ENCODE results near the gene SHCBP1L. TPM values are rescaled to one million over a fixed set of nuclear protein-coding genes. Genes with fewer than 3 reads are reported as not detected.

Gene SHCBP1L
- total RNA-seq, 1 donor from 2014 or later: not detected

DNA sequence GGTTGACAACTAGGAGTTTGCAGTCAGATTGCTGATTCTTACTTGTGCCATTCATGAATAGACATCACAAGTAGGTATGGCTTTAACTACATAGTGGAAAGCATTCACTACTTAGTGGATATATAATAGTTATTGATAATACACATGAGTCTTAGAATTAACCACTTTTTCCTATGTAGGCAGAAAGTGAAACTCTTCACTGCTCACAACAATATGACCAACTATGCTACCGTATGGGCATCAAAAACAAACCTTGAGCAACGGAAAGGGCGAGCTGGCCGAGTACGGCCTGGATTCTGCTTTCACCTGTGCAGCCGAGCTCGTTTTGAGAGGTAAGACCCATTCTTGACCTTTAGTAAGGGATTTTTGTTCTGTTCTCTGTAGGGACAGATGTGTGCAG, 75.1 kb downstream of the SHCBP1L start:
- Histone ChIP-seq H3K36me3 (peaks cover 91% of the 10 kb centered on the region), H3K4me2 (no peak overlapping the region), H3K9ac (no peak overlapping the region), H4K20me1 (ENCODE audit: low read depth) (peaks cover 27% of the 10 kb centered on the region), H3K27me3 (no peaks in the 10 kb centered on the region), H3K79me2 (ENCODE audit: low read depth) (peaks cover 61% of the 10 kb centered on the region), H3K4me3 (no peak overlapping the region), H3K27ac (no peak overlapping the region), H2AFZ (replicated peaks) (no peak overlapping the region), H3K4me1 (no peaks in the 10 kb centered on the region), H3F3A (ENCODE audit: low read depth) (peaks cover 46% of the 10 kb centered on the region), H3K9me3 (ENCODE audit: low read depth) (no peaks in the 10 kb centered on the region)
- Mint-ChIP-seq H3K9me3 (no peaks in the 10 kb centered on the region), H3K36me3 (peaks cover 77% of the 10 kb centered on the region), H3K27ac (no peak overlapping the region), H3K27me3 (ENCODE audit: insufficient read depth, low read depth) (no peaks in the 10 kb centered on the region), H3K4me3 (no peak overlapping the region), H3K4me1 (no peaks in the 10 kb centered on the region)
- DNase-seq (ENCODE audit: low spot score): no peak
- TF ChIP-seq EZH2 (IDR thresholded peaks at IDR 0.05) (no peak), EZH2phosphoT487 (IDR thresholded peaks at IDR 0.05) (no peak)
- TF ChIP-seq, protein P1, sequence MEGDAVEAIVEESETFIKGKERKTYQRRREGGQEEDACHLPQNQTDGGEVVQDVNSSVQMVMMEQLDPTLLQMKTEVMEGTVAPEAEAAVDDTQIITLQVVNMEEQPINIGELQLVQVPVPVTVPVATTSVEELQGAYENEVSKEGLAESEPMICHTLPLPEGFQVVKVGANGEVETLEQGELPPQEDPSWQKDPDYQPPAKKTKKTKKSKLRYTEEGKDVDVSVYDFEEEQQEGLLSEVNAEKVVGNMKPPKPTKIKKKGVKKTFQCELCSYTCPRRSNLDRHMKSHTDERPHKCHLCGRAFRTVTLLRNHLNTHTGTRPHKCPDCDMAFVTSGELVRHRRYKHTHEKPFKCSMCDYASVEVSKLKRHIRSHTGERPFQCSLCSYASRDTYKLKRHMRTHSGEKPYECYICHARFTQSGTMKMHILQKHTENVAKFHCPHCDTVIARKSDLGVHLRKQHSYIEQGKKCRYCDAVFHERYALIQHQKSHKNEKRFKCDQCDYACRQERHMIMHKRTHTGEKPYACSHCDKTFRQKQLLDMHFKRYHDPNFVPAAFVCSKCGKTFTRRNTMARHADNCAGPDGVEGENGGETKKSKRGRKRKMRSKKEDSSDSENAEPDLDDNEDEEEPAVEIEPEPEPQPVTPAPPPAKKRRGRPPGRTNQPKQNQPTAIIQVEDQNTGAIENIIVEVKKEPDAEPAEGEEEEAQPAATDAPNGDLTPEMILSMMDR (IDR thresholded peaks at IDR 0.05): no peak

DNA sequence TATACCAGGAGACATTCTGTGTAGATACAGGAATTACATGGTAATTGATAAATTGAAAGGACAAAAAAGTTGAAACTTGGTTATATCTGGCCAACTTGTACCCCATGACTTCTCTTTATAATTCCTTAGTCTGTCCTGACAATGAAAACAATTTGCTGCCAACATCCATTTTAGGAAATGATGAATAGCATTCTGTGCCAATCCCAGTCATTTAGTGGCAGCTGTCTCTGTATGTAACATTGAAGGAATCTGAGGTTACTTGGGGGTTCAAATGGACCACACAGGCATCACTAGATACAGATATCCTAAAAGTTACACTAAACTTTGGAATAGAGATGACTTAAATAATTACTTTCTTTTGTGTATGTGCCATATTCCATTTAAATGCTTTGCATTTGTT, 75.6 kb downstream of the SHCBP1L start:
- no peak for DNase-seq (ENCODE audit: low spot score)
- Histone ChIP-seq H3K27ac (no peak overlapping the region), H3K9ac (no peak overlapping the region), H3K27me3 (no peaks in the 10 kb centered on the region), H4K20me1 (ENCODE audit: low read depth) (peaks cover 26% of the 10 kb centered on the region), H3K4me3 (no peak overlapping the region), H3K36me3 (peaks cover 91% of the 10 kb centered on the region), H2AFZ (replicated peaks) (no peak overlapping the region), H3F3A (ENCODE audit: low read depth) (peaks cover 44% of the 10 kb centered on the region), H3K9me3 (ENCODE audit: low read depth) (no peaks in the 10 kb centered on the region), H3K4me2 (no peak overlapping the region), H3K4me1 (no peaks in the 10 kb centered on the region), H3K79me2 (ENCODE audit: low read depth) (peaks cover 64% of the 10 kb centered on the region)
- no peak overlapping the region for H3K27ac Mint-ChIP-seq
- no peak overlapping the region for H3K4me3 Mint-ChIP-seq
- no peaks in the 10 kb centered on the region for H3K4me1 Mint-ChIP-seq
- H3K9me3 Mint-ChIP-seq: no peaks in the 10 kb centered on the region
- peaks cover 76% of the 10 kb centered on the region for H3K36me3 Mint-ChIP-seq
- no peaks in the 10 kb centered on the region for H3K27me3 Mint-ChIP-seq (ENCODE audit: insufficient read depth, low read depth)
- TF ChIP-seq EZH2 (IDR thresholded peaks at IDR 0.05) (no peak), EZH2phosphoT487 (IDR thresholded peaks at IDR 0.05) (no peak)
- TF ChIP-seq, protein P1 (IDR thresholded peaks at IDR 0.05): no peak

DNA sequence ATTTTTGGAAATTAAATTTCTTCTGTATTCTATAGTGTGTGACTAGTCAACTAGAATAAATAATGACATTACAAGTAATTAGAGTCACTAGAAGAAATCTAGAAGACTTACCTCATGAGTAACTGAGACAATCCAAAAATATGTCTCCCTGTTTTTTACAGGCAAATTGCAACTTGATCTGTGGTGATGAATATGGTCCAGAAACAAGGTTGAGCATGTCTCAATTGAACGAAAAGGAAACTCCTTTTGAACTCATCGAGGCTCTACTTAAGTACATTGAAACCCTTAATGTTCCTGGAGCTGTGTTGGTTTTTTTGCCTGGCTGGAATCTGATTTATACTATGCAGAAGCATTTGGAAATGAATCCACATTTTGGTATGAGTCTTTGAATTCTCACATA, 77.1 kb downstream of the SHCBP1L start:
- Histone ChIP-seq H3F3A (ENCODE audit: low read depth) (peaks cover 35% of the 10 kb centered on the region), H2AFZ (replicated peaks) (no peak overlapping the region), H3K27me3 (no peaks in the 10 kb centered on the region), H3K4me2 (no peak overlapping the region), H3K4me1 (no peaks in the 10 kb centered on the region), H3K9ac (no peak overlapping the region), H3K36me3 (peaks cover 89% of the 10 kb centered on the region), H3K79me2 (ENCODE audit: low read depth) (peaks cover 63% of the 10 kb centered on the region), H4K20me1 (ENCODE audit: low read depth) (peaks cover 23% of the 10 kb centered on the region), H3K4me3 (no peak overlapping the region), H3K9me3 (ENCODE audit: low read depth) (no peaks in the 10 kb centered on the region), H3K27ac (no peak overlapping the region)
- Mint-ChIP-seq H3K36me3 (peaks cover 70% of the 10 kb centered on the region), H3K27ac (no peak overlapping the region), H3K4me1 (no peaks in the 10 kb centered on the region), H3K4me3 (no peak overlapping the region), H3K9me3 (no peaks in the 10 kb centered on the region), H3K27me3 (ENCODE audit: insufficient read depth, low read depth) (no peaks in the 10 kb centered on the region)
- TF ChIP-seq, protein P1 (IDR thresholded peaks at IDR 0.05): no peak
- TF ChIP-seq EZH2phosphoT487 (IDR thresholded peaks at IDR 0.05) (no peak), EZH2 (IDR thresholded peaks at IDR 0.05) (no peak)
- no peak for DNase-seq (ENCODE audit: low spot score)

Measured in neural progenitor cell (in vitro differentiated cells).